Activated T-helper 2 cell treated with anti-CD3 and anti-CD28 coated beads, Interferon-gamma antibody, Interleukin-2, Interleukin-4, amounts not matched to agents 10 μg/mL and 5 μg/mL and 100 μg/mL, durations not matched to agents 14 hours and 24 hours and 36 hours (primary cell): ENCODE measurements around the gene RGL3. TPM values are rescaled to one million over a fixed set of nuclear protein-coding genes. Genes with fewer than 3 reads are reported as not detected.
"Not testable (repeated sequence)": the region's sequence is repeated elsewhere in the genome, so short reads cannot be mapped to it uniquely, and the experiment has no call there.

Experiments
- DNase-seq: peaks from one replicate; pipeline ENCODE4 v3.0.0; 2021; ENCODE audit warnings: low spot score
- H3K27ac Mint-ChIP-seq: one replicate; pipeline ENCODE4 v1.8.0; 2021; ENCODE audit warnings: mixed read lengths
- H3K27me3 Mint-ChIP-seq: one replicate; pipeline ENCODE4 v1.8.0; 2021; ENCODE audit warnings: low read depth, mixed read lengths
- H3K36me3 Mint-ChIP-seq: one replicate; pipeline ENCODE4 v1.8.0; 2021; ENCODE audit warnings: low read depth, mixed read lengths
- H3K4me1 Mint-ChIP-seq: one replicate; pipeline ENCODE4 v1.8.0; 2021; ENCODE audit warnings: low read depth, mixed read lengths
- H3K4me3 Mint-ChIP-seq: one replicate; pipeline ENCODE4 v1.8.0; 2021; ENCODE audit warnings: low read depth, mild to moderate bottlenecking, moderate library complexity, mixed read lengths
- H3K9me3 Mint-ChIP-seq: one replicate; pipeline ENCODE4 v1.8.0; 2021; ENCODE audit warnings: mixed read lengths
- intact Hi-C: fragments of 100-400 bp; cut with micrococcal nuclease; formaldehyde crosslinking; loops from one replicate; pipeline ENCODE4 v1.15.1; 2023
- total RNA-seq: library from RNA; stranded (reverse); gene quantifications from 2 replicates; pipeline ENCODE4 v1.2.3, GENCODE V29; 2022

The RGL3 gene
- total RNA-seq, 1 donor from 2014 or later: not detected

- intact Hi-C loops: loop anchor here (5.0 to 10.0 kb wide), 4 partner anchors 42 to 223 kb away; partner anchors contain the start of genes SPC24 and TSPAN16
- Mint-ChIP-seq H3K4me3 (peak overlapping the region; percentile 99), H3K27ac (peak overlapping the region; percentile 100), H3K4me1 (peaks cover 42% of the 10 kb centered on the region), H3K9me3 (no peaks in the 10 kb centered on the region), H3K36me3 (peaks cover 27% of the 10 kb centered on the region), H3K27me3 (peaks cover 11% of the 10 kb centered on the region)
- no peak for DNase-seq
Observed at GRCh38 chr19:11379857-11380350, 39.2 kb downstream of the RGL3 start.

- peak overlapping the region; percentile 100 for H3K27ac Mint-ChIP-seq
- H3K27me3 Mint-ChIP-seq, DNase-seq, H3K9me3 Mint-ChIP-seq: not testable (repeated sequence)
- peaks cover 27% of the 10 kb centered on the region for H3K36me3 Mint-ChIP-seq
- peaks cover 42% of the 10 kb centered on the region for H3K4me1 Mint-ChIP-seq
- peak overlapping the region; percentile 99 for H3K4me3 Mint-ChIP-seq
- intact Hi-C loops: loop anchor here (10.0 kb wide), 1 partner anchor 85 kb away; the partner anchor contains the start of gene TSPAN16
Observed at GRCh38 chr19:11379269-11379845, 39.8 kb downstream of the RGL3 start.

DNA sequence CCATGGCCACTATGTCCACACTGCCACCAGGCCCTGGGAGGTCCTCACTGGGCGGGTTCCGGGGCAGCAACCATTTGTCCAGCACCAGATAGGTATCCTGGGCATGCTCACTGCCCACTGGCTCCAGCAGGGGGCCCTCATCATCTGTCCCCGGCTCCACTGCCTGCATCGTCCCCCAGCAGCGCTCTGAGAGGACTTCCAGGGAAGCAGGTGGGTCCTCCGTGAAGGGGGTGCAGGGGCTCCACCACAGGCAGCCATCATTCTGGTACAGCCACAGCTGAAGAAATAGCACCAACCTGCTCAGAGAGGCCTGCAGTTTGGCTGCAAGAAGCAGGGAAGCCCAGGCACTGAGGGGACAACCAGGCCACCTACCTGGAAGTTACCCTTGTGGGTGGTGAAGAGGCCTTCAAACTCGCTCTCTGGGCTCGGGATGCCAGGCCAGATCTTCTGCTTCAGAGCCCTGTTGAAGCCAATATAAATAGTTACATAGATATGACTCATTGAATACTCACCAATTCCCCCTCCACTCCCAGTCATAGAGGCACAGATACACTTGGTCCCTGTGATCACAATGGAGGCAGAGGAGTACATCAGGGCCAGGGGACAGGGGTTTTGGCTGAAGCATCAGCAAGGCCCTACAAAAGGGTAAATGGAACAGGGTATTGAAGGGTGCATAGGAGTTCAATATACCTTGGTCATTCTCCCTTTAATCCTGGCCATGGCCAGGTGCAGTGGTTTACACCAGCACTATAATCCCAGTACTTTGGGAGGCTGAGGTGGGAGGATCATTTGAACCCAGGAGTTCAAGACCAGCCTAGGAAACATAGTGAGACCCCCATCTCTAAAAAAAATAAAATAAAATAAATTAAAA is 40.6 kb downstream of the RGL3 start:
- H3K4me1 Mint-ChIP-seq: peaks cover 42% of the 10 kb centered on the region
- intact Hi-C loops: loop anchor here (10.0 kb wide), 1 partner anchor 84 kb away; the partner anchor contains the start of gene TSPAN16
- peaks cover 5% of the 10 kb centered on the region for H3K27me3 Mint-ChIP-seq
- H3K36me3 Mint-ChIP-seq: peaks cover 27% of the 10 kb centered on the region
- no peak for DNase-seq
- peak overlapping the region; percentile 60 for H3K4me3 Mint-ChIP-seq
- no peaks in the 10 kb centered on the region for H3K9me3 Mint-ChIP-seq
- H3K27ac Mint-ChIP-seq: peak overlapping the region; percentile 76

DNA sequence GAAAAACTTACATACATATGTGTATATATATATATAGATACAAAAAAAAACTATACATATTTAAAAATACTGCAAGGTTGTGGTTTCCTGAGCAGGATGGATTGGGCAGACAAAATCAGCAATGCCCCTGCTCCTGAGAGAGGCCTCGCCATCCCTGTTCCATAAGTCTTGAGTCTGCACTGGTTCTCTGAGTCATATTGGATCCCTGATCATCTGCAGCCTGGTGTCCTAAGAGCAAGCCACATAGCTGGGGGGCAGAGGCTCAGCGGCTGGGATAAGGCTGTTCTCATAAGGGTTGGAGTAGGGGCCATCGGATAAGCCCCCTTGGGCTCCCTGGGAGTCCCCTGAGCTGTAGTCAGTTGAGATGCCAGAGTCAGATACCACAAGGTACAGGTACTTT is 41.4 kb downstream of the RGL3 start:
- intact Hi-C loops: loop anchor here (10.0 kb wide), 1 partner anchor 83 kb away; the partner anchor contains the start of gene TSPAN16
- no peak for DNase-seq
- Mint-ChIP-seq H3K36me3 (peaks cover 27% of the 10 kb centered on the region), H3K9me3 (no peaks in the 10 kb centered on the region), H3K4me1 (peaks cover 45% of the 10 kb centered on the region), H3K27me3 (peaks cover 2% of the 10 kb centered on the region), H3K27ac (no peak overlapping the region), H3K4me3 (no peak overlapping the region)

GRCh38 chr19:11377237-11377636 is 41.9 kb downstream of the RGL3 start:
- DNase-seq: peak; percentile 36
- peaks cover 43% of the 10 kb centered on the region for H3K4me1 Mint-ChIP-seq
- peaks cover 27% of the 10 kb centered on the region for H3K36me3 Mint-ChIP-seq
- H3K9me3 Mint-ChIP-seq: no peaks in the 10 kb centered on the region
- H3K4me3 Mint-ChIP-seq: peak overlapping the region; percentile 73
- intact Hi-C loops: loop anchor here (10.0 kb wide), 1 partner anchor 82 kb away; the partner anchor contains the start of gene TSPAN16
- peak overlapping the region; percentile 95 for H3K27ac Mint-ChIP-seq
- H3K27me3 Mint-ChIP-seq: no peaks in the 10 kb centered on the region

DNA sequence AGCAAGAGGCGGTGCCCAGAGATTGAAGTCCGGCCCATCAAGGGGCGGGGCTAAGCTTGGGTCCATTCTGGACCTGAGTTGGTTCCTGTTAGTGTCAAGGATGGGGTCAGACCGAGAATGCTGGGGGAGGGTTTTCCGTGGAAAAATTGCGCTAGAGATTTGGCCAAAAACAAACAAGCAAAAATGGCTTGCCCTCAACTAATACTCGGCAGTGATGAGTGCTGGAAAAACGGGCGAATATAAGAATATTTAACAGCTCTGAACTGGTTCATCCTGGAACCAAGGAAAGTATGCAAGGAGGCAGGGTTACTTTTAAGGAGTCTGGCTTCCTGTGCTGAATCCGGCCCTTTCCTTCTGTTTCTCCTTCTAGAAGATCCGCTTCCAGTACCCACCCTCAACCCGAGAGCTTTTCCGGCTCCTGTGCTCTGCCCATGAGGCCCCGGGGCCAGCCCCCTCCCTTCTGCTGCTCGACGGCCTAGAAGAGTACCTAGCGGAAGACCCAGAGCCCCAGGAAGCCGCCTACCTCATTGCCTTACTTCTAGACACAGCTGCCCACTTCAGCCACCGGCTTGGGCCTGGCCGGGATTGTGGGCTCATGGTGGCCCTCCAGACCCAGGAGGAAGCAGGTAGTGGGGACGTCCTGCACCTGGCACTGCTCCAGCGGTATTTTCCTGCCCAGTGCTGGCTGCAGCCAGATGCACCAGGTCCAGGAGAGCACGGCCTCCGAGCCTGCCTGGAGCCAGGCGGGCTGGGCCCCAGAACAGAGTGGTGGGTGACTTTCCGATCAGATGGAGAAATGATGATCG is 43.8 kb downstream of the RGL3 start:
- peak; percentile 80 for DNase-seq
- Mint-ChIP-seq H3K27me3 (no peaks in the 10 kb centered on the region), H3K9me3 (no peaks in the 10 kb centered on the region), H3K27ac (no peak overlapping the region), H3K36me3 (peaks cover 27% of the 10 kb centered on the region), H3K4me3 (no peak overlapping the region), H3K4me1 (peaks cover 33% of the 10 kb centered on the region)
- intact Hi-C loops: loop anchor here (2.0 to 10.0 kb wide), 2 partner anchors 29 to 81 kb away; partner anchors contain the start of genes CCDC159, TMEM205 and TSPAN16

- no peak within 1 kb of the TSS for H3K27ac Mint-ChIP-seq
- DNase-seq: peak; percentile 97
- peaks cover 24% of the 10 kb centered on the region for H3K36me3 Mint-ChIP-seq
- peaks cover 27% of the 10 kb centered on the region for H3K4me1 Mint-ChIP-seq
- peak within 1 kb of the TSS; percentile 38 for H3K4me3 Mint-ChIP-seq
- no peaks in the 10 kb centered on the region for H3K9me3 Mint-ChIP-seq
- H3K27me3 Mint-ChIP-seq: no peaks in the 10 kb centered on the region
- intact Hi-C loops: loop anchor here (1.0 to 10.0 kb wide), 4 partner anchors 19 to 80 kb away; partner anchors contain the start of genes CCDC159, ODAD3, PLPPR2 and PRKCSH
Observed at GRCh38 chr19:11374433-11375142, 44.5 kb downstream of the RGL3 start, which contains the start of gene SWSAP1. SWSAP1 (plus strand) TSS chr19:11374666; CDS start chr19:11374681, 15 bp downstream.

DNA sequence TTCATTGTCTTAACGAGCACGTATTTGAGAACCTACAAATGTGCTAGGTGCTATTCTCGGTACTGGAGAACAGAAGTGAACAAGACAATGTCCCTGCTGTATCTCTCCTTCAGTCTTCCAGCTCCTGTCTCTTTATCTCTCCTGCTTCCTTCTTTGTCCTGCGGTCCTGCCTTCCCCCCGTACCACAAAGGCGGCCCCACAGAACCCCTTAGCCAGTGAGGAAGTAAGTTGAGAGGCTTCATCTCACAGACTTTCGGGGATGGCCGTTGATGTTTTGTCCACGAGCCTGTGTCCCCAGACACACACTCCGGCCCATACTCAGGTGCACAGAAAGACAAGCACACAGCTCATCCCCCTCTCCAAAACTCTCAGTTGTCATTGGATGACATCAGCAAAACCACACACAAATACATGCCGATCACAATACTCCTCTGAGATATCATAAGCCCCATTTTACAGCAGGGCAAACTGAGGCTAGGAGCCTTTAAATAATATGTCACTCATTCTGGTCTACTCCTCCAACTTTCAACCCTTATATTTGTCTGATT is 45.2 kb downstream of the RGL3 start:
- H3K9me3 Mint-ChIP-seq: no peaks in the 10 kb centered on the region

GRCh38 chr19:11373166-11373884 is 45.8 kb downstream of the RGL3 start:
- Mint-ChIP-seq H3K4me3 (peak overlapping the region; percentile 38), H3K27ac (no peak overlapping the region)
- intact Hi-C loops: loop anchor here (10.0 kb wide), 1 partner anchor 79 kb away; the partner anchor contains the start of gene TSPAN16

More for the DNA sequence above, 45.2 kb downstream of the RGL3 start:
- Mint-ChIP-seq H3K27me3 (no peaks in the 10 kb centered on the region), H3K27ac (no peak overlapping the region), H3K4me1 (peaks cover 27% of the 10 kb centered on the region), H3K4me3 (no peak overlapping the region), H3K36me3 (peaks cover 29% of the 10 kb centered on the region)
- intact Hi-C loops: loop anchor here (1.0 to 10.0 kb wide), 4 partner anchors 19 to 79 kb away; partner anchors contain the start of genes CCDC159, ODAD3, PLPPR2 and PRKCSH
- no peak for DNase-seq

GRCh38 chr19:11370744-11371143 is 48.4 kb downstream of the RGL3 start:
- Mint-ChIP-seq H3K27ac (no peak overlapping the region), H3K9me3 (no peaks in the 10 kb centered on the region), H3K4me1 (peaks cover 7% of the 10 kb centered on the region), H3K4me3 (no peak overlapping the region), H3K36me3 (peaks cover 8% of the 10 kb centered on the region), H3K27me3 (no peaks in the 10 kb centered on the region)
- DNase-seq: no peak
- intact Hi-C loops: loop anchor here (10.0 kb wide), 1 partner anchor 76 kb away; the partner anchor contains the start of gene TSPAN16

More at GRCh38 chr19:11373166-11373884, 45.8 kb downstream of the RGL3 start:
- Mint-ChIP-seq H3K36me3 (peaks cover 23% of the 10 kb centered on the region), H3K4me1 (peaks cover 22% of the 10 kb centered on the region), H3K9me3 (no peaks in the 10 kb centered on the region), H3K27me3 (no peaks in the 10 kb centered on the region)
- DNase-seq: no peak

GRCh38 chr19:11367528-11367927 is 51.6 kb downstream of the RGL3 start:
- H3K36me3 Mint-ChIP-seq: peaks cover 5% of the 10 kb centered on the region
- no peak overlapping the region for H3K27ac Mint-ChIP-seq

More at GRCh38 chr19:11367528-11367927, 51.6 kb downstream of the RGL3 start:
- Mint-ChIP-seq H3K27me3 (no peaks in the 10 kb centered on the region), H3K4me1 (no peaks in the 10 kb centered on the region), H3K4me3 (no peak overlapping the region), H3K9me3 (no peaks in the 10 kb centered on the region)
- intact Hi-C loops: no loop called here
- DNase-seq: no peak
